Panc1 (cell line): Measurements from ENCODE around the gene TSPAN2. TPM values are rescaled to one million over a fixed set of nuclear protein-coding genes. Genes with fewer than 3 reads are reported as not detected.

Source experiments
- ATAC-seq: fragments of 200-7000 bp; cut with Tn5 transposase; 2 replicates; pipeline ENCODE4 v1.9.1; 2020; ENCODE audit warnings: mild to moderate bottlenecking, moderate library complexity
- BruUV-seq: library from RNA; stranded (reverse); fragments of 400-500 nt; replicated peaks from 2 replicates; lab custom pipeline; 2021; lab: Mats Ljungman, UMichigan
- CTCF ChIA-PET: fragments of 300-600 bp; sonication (Branson Sonifier 250); formaldehyde crosslinking; loops from one replicate; lab custom pipeline; 2022; ENCODE audit warnings: antibody characterized with exemption; lab: Charles Lee
- POLR2A ChIA-PET: fragments of 300-600 bp; sonication (Branson Sonifier 250); formaldehyde crosslinking; loops from one replicate; lab custom pipeline; 2022; ENCODE audit warnings: antibody characterized with exemption; lab: Charles Lee
- DNase-seq: peaks from one replicate; pipeline ENCODE4 v3.0.0-alpha.2; 2010; ENCODE audit warnings: low read depth, low spot score
- H3K27ac ChIP-seq: 2 replicates; pipeline ENCODE4 v1.5.1; 2011; ENCODE audit warnings: mild to moderate bottlenecking, low read length, inconsistent platforms
- H3K27me3 ChIP-seq: fragments of 200-500 bp; sonication (Bioruptor generic); 2 replicates; pipeline ENCODE4 v1.6.0; 2014; ENCODE audit warnings: low read length, inconsistent platforms; ENCODE audit not compliant: control insufficient read depth, insufficient read depth
- H3K36me3 ChIP-seq: fragments of 200-500 bp; sonication (Bioruptor generic); 2 replicates; pipeline ENCODE4 v1.5.1; 2014; ENCODE audit warnings: inconsistent platforms, mild to moderate bottlenecking, low read length, moderate library complexity; ENCODE audit not compliant: control insufficient read depth, insufficient read depth
- H3K4me1 ChIP-seq: 2 replicates; pipeline ENCODE4 v1.5.1; 2011; ENCODE audit warnings: inconsistent platforms, mild to moderate bottlenecking, low read length, moderate library complexity; ENCODE audit not compliant: control insufficient read depth, insufficient read depth
- H3K4me3 ChIP-seq, 2 experiments: 2 replicates each; pipeline ENCODE4 v1.5.1; 2011 to 2012; ENCODE audit warnings: low read depth in 2 of 2, low read length in 2 of 2, mild to moderate bottlenecking in 2 of 2, inconsistent platforms in 1 of 2, moderate library complexity in 1 of 2
- H3K9me3 ChIP-seq: fragments of 200-500 bp; sonication (Bioruptor generic); 2 replicates; pipeline ENCODE4 v1.5.1; 2014; ENCODE audit warnings: low read depth, mild to moderate bottlenecking, inconsistent platforms, low read length, moderate library complexity; ENCODE audit not compliant: control insufficient read depth, insufficient read depth
- POLR2AphosphoS5 ChIP-seq: IDR thresholded peaks from 2 replicates; pipeline ENCODE4 v1.6.1; 2012; ENCODE audit warnings: mild to moderate bottlenecking, low read depth, low read length, moderate library complexity
- REST ChIP-seq, 2 experiments: IDR thresholded peaks; 2 replicates each; pipeline ENCODE4 v1.6.1; 2011 to 2012; ENCODE audit warnings: low read depth in 2 of 2, control low read depth in 1 of 2, low read length in 1 of 2, mild to moderate bottlenecking in 1 of 2, moderate library complexity in 1 of 2; ENCODE audit not compliant: insufficient read depth in 1 of 2
- SIN3A ChIP-seq: IDR thresholded peaks from 2 replicates; pipeline ENCODE4 v1.6.1; 2012; ENCODE audit warnings: low read depth, mild to moderate bottlenecking, low read length, moderate library complexity, borderline replicate concordance; ENCODE audit not compliant: insufficient read depth
- TCF7L2 ChIP-seq: IDR thresholded peaks from 2 replicates; pipeline ENCODE4 v1.6.1; 2011; ENCODE audit warnings: mild to moderate bottlenecking, low read depth, low read length, inconsistent platforms
- in situ Hi-C: cut with HindIII; loops from 2 replicates; pipeline ENCODE4 v1.10.0; 2016; ENCODE audit warnings: low sequenced_read_pairs, low pct_unique_long_range_greater_than_20kb
- intact Hi-C: fragments of 100-400 bp; cut with micrococcal nuclease; formaldehyde crosslinking; loops from one replicate; pipeline ENCODE4 v1.10.0; 2022; ENCODE audit not compliant: unreplicated experiment
- total RNA-seq: library from RNA; stranded (reverse); gene quantifications from one replicate; pipeline ENCODE4 v1.2.1, GENCODE V29; 2021; ENCODE audit not compliant: unreplicated experiment
- TF ChIP-seq, protein P1 (sequence below): fragments of 450-650 bp; IDR thresholded peaks from 2 replicates; pipeline ENCODE4 v1.5.1; 2017; ENCODE audit warnings: mild to moderate bottlenecking

The TSPAN2 gene
- total RNA-seq, 1 experiment from 2014 or later = not detected

GRCh38 chr1:115084902-115085511 lies 4.3 kb downstream of the TSPAN2 start:
- POLR2A ChIA-PET = no interaction called here
- Histone ChIP-seq H3K9me3 (no peaks in the 10 kb centered on the region), H3K4me3 (no peak overlapping the region), H3K36me3 (no peaks in the 10 kb centered on the region), H3K4me1 (no peaks in the 10 kb centered on the region), H3K27ac (no peak overlapping the region), H3K27me3 (no peaks in the 10 kb centered on the region; the same call in 1 of the 2 replicates)
- BruUV-seq = no TSS peak
- ATAC-seq (no peak), DNase-seq (no peak)
- TF ChIP-seq, protein P1, sequence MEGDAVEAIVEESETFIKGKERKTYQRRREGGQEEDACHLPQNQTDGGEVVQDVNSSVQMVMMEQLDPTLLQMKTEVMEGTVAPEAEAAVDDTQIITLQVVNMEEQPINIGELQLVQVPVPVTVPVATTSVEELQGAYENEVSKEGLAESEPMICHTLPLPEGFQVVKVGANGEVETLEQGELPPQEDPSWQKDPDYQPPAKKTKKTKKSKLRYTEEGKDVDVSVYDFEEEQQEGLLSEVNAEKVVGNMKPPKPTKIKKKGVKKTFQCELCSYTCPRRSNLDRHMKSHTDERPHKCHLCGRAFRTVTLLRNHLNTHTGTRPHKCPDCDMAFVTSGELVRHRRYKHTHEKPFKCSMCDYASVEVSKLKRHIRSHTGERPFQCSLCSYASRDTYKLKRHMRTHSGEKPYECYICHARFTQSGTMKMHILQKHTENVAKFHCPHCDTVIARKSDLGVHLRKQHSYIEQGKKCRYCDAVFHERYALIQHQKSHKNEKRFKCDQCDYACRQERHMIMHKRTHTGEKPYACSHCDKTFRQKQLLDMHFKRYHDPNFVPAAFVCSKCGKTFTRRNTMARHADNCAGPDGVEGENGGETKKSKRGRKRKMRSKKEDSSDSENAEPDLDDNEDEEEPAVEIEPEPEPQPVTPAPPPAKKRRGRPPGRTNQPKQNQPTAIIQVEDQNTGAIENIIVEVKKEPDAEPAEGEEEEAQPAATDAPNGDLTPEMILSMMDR = no peak
- no peak for TF ChIP-seq SIN3A
- no peak for TF ChIP-seq TCF7L2
- no peak for TF ChIP-seq POLR2AphosphoS5
- no peak for TF ChIP-seq REST (IDR thresholded peaks at IDR 0.05; ENCODE audit: insufficient read depth in 1 of 2, low read depth in 2 of 2, low read length in 1 of 2)
- intact Hi-C loops (no loop called here), in situ Hi-C loops (no loop called here)
- CTCF ChIA-PET = no interaction called here

DNA sequence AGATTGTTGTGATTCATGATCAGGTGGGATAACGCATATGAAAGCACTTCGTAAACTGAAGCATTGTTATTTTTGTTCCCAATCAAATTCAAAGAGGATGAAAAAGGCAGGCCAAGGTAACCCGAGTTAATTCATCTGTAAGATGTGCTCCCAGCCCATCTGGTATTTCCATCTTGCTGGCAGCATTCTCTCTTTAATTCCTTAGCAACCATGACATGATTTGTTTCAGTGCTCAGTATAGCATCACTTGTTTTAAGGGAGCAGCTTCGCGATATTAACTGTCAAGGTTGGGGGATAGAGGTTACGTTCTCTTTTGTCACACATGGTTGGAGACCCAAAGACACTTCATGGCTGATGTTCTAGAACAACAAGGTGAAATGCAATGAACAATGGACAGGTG lies 6.4 kb downstream of the TSPAN2 start:
- BruUV-seq = no TSS peak
- Histone ChIP-seq H3K27ac (no peak overlapping the region), H3K4me3 (no peak overlapping the region), H3K36me3 (no peaks in the 10 kb centered on the region), H3K27me3 (no peaks in the 10 kb centered on the region; the same call in 1 of the 2 replicates), H3K9me3 (no peaks in the 10 kb centered on the region), H3K4me1 (no peaks in the 10 kb centered on the region)
- in situ Hi-C loops (no loop called here), intact Hi-C loops (no loop called here)
- ChIA-PET POLR2A (no interaction called here), CTCF (no interaction called here)
- DNase-seq (no peak), ATAC-seq (no peak)
- TF ChIP-seq POLR2AphosphoS5 (no peak), SIN3A (no peak), REST (IDR thresholded peaks at IDR 0.05; ENCODE audit: insufficient read depth in 1 of 2, low read depth in 2 of 2, low read length in 1 of 2) (no peak), TCF7L2 (no peak)
- TF ChIP-seq, protein P1 = no peak
